Peyer's patch (tissue), 4 donors: ENCODE results near the gene PRSS8.

ENCODE experiments used
- POLR2A ChIP-seq, 2 donors: fragments of 450-650 bp; IDR thresholded peaks; one replicate each; pipeline ENCODE4 v1.5.1; 2017; ENCODE audit warnings: antibody characterized with exemption in 2 of 2, mild to moderate bottlenecking in 2 of 2, moderate library complexity in 2 of 2
- TF ChIP-seq, protein P1 (sequence below), 6 experiments: fragments of 450-650 bp in 4 of 6; fragments of 200-600 bp in 2 of 6; sonication (generic) in 1 of 6; IDR thresholded peaks; one replicate each; pipeline ENCODE4 v1.5.1; 2017 to 2019; ENCODE audit warnings: antibody characterized with exemption in 6 of 6, mild to moderate bottlenecking in 3 of 6, moderate library complexity in 1 of 6

GRCh38 chr16:31094088-31094423 lies 41.5 kb downstream of the PRSS8 start:
- TF ChIP-seq, protein P1, sequence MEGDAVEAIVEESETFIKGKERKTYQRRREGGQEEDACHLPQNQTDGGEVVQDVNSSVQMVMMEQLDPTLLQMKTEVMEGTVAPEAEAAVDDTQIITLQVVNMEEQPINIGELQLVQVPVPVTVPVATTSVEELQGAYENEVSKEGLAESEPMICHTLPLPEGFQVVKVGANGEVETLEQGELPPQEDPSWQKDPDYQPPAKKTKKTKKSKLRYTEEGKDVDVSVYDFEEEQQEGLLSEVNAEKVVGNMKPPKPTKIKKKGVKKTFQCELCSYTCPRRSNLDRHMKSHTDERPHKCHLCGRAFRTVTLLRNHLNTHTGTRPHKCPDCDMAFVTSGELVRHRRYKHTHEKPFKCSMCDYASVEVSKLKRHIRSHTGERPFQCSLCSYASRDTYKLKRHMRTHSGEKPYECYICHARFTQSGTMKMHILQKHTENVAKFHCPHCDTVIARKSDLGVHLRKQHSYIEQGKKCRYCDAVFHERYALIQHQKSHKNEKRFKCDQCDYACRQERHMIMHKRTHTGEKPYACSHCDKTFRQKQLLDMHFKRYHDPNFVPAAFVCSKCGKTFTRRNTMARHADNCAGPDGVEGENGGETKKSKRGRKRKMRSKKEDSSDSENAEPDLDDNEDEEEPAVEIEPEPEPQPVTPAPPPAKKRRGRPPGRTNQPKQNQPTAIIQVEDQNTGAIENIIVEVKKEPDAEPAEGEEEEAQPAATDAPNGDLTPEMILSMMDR (IDR thresholded peaks at IDR 0.05) = no peak
- TF ChIP-seq POLR2A (IDR thresholded peaks at IDR 0.05) = no peak
